NCI-H187 treated with DMSO at 0.1 percent for 48 hours (cell line): Measurements from ENCODE around the gene NDE1.
A peak's percentile ranks its signal among the peaks of the same experiment; 100 is the strongest.
"Not testable (repeated sequence)": the region's sequence is repeated elsewhere in the genome, so short reads cannot be mapped to it uniquely, and the experiment has no call there.

Experiments
- DNase-seq: peaks from one replicate; lab custom pipeline; 2025; lab: John Stamatoyannopoulos, UW

The NDE1 gene, protein sequence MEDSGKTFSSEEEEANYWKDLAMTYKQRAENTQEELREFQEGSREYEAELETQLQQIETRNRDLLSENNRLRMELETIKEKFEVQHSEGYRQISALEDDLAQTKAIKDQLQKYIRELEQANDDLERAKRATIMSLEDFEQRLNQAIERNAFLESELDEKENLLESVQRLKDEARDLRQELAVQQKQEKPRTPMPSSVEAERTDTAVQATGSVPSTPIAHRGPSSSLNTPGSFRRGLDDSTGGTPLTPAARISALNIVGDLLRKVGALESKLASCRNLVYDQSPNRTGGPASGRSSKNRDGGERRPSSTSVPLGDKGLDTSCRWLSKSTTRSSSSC

DNA sequence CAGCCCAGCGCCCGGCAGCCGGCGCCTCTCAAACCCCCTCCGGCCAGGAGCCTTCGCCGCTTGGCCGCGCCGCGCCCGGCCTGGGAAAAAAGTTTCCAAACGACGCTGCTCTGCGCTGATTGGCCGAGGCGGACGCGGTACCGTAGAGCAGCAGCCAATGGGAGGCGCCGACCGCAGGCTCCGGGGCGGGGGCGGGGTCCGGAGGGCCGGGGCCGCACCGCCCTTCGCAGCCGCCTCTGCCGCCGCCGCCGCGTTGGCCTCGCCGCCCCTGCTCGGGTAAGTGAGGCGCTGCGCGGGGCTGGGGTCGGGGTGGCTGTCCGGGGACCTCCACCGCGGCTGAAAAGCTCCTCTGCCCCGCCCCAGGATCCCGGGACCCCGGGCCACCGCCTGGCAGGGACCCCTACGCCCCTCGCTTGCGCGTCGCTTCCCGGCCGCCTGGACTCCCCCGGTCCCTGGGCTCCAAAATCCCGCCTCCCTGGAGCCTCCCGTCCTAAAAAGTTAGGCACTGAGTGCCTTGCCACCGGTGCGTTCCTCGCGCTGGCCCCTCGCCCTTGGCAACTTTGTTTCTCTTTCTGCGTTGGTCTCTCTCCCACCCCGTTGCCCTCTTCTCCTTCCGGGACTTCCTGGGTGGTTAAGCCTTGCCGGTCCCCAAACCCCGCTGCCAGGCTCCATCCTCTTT lies at the start of gene NDE1:
TSS of gene NDE1 (plus strand) at position 227 of the 679 bp plus-strand sequence. CDS start 14,534 bp downstream, outside the sequence.
- peak; percentile 6 for DNase-seq

DNA sequence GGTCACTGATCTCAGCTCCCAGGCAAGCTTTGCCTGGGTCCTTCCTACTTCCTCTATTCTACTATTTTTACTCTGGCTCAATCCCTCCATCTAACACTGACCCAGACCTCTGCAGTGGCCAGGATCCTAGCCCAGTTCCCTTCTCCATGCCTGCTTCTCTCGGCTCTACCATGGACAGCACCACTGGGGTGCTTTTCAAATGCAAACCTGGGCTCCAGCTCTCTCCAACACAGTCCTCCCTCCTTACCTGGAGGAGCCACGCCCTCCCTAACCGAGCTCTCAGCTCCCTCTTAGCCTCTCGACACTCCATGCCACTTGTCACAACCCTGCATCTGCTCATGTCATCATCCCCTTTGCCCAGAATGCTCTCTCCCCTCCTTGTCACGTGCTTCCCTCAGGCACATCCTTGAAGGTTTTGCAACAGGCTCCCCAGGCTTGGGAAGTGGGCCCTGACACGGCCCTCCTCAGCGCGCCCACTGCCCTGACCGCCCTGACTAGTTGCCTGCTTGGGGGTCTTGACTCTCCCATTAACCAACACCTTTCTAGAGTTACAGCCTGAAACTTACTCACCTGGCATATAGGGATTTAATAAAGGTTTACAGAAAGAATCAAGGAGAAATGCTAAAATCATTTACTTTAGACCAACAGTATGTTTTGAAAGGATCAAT lies 48.7 kb upstream of the NDE1 start:
- DNase-seq = no peak

DNA sequence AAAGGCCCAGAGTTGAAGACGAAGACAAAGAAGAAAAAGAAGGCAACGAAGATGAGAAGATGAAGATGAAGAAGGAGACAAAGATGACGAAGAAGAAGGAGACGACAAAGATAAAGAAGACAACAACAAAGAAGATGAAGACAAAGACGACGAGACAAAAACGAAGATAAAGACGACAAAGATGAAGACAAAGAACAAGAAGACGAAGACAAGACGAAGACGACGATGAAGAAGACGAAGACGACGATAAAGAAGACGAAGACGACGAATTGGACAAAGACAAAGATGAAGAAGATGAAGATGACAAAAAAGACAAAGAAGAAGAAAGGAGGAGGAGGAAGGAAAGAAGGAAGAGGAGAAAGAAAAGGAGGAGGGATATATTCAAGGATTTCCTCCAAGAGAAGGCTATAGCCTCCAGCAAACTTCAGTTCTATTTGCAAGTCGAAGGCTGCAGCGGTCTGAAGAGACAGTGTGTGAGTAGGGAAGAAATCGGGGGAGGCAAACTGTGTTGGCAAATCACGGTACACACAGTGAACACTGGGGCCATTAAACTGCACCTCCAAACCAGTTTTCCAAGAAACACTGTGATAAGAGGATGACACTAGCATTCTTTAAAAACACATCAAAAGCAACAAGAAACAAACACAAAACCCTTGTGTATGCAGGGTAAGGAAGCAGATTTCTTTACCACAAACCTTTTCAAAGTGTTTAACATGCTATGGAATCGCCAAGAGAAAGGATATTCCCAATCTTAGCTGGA lies 47.6 kb upstream of the NDE1 start:
- no peak for DNase-seq

DNA sequence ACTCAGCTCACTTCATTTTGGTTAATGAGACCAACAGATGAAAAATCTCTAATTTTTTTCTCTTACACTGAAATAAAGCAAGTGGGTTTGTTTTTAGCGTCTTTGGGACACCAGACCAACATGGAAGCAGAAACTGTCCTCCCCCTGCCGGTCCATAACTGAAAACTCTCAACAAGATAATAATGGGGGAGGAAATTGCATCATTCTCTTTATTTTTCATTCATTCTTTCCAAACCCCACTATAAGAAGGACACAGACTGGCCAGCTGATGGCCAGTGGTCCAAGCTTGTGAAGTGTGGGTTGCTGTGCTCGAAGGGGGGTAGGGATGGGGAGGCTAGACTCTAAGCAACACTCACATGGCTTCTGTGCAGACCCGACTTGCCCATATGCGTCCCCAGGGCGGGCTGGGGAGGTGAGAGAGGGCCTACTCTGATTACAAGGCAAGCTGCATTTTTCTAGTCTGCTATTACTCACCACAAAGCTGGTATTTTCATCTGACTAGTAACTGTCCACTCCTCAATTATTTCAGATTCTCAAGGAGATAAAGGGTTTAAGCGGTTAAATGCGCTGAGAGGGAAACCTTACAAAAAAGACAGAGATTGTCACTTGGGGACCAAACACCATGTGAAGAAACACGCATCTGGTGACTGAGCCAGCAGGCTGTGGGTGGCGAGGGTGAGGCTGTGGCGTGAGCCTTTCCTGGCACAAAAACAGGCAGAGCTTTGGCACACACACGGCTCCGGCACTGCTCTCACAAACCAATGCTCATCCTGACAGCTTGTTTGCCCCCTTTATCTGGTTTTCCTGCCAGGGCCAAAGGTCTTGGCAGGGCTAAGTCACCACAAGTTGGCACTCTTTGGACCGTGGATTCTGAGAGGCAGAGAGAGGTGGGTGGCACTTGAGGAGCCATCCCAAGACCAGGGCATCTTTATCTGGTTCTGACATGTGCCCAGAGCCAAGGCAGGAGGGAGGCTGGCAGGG lies 45.3 kb upstream of the NDE1 start:
- DNase-seq = no peak

DNA sequence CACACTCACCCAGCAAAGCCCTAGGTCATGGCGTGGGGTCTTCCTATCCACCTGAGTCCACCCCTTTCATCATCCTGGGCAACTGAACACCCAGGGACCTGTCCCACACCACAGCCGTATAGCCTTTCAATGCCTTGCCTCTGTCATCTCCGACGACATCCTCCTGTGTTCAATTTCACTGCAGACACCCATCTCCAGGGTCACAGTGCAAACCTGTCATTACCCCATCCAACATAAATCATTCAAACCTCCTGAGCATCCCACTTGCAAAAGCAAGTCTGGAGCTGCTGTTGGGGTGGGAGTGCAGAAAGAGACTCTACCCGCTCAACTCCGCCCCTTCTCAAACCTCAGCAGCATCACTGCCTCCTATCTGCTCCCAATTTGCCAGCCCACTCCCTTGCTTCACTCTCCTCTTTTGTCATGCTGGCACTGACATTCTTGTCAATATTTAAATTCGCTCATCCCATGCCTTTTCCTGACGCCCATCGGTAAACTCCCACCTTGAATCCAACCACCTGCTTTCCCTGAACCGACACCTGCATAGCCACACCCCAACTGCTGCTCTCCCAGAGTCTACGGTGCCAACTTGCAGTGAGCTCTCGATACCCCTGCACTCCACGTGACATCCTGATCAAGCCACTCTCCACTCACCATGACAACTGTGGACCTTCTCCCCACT lies 44.1 kb upstream of the NDE1 start:
- DNase-seq = no peak

DNA sequence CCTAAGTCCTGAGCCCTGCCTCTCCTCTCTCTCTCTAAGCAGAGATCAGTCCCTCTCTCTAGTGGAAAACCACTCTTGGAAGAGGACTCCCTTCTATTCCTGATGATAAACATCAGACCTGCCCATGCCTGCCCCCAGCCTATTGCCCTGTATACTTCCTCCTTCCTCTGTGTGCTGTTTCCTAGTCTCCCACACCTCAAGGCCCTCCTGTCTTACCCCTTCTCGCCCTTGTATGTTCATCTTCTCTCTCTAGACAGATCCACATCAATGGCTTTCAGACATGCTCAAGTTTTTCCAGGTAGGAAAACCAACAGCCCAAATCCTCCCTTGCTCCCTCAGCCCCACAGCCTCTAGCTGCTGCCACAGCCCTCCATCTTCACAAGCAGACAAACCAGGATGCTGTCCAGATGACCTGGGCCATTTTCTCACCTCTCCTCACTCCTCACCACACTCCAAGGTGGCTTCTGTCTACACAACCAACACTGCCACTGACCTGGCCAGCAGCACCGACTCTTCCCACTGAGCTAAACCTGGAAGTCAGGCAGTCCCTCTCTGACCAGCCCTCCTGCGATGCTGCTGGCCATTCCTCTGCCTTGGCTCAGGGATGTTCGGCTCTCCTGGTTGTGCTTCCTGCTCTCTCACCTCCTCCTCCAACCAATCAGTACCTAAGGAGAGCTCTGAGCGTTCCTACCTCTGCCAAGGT lies 43.4 kb upstream of the NDE1 start:
- DNase-seq = no peak

DNA sequence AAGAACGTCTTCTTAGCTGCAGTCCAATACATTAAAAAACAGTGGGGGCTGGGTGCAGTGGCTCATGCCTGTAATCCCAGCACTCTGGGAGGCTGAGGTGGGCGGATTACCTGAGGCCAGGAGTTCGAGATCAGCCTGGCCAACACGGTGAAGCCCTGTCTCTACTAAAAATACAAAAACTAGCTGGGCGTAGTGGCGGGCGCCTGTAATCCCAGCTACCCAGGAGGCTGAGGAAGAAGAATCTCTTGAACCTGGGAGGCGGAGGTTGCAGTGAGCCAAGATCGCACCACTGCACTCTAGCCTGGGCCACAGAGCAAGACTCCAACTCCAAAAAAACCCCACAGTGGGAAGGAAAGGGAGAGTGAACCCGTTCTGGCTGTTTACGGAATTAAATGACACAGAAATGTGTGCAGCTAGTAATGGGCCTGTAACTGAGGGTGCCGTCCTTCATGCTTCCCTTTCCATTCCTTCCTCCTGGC lies 42.8 kb upstream of the NDE1 start:
- DNase-seq = not testable (repeated sequence)

DNA sequence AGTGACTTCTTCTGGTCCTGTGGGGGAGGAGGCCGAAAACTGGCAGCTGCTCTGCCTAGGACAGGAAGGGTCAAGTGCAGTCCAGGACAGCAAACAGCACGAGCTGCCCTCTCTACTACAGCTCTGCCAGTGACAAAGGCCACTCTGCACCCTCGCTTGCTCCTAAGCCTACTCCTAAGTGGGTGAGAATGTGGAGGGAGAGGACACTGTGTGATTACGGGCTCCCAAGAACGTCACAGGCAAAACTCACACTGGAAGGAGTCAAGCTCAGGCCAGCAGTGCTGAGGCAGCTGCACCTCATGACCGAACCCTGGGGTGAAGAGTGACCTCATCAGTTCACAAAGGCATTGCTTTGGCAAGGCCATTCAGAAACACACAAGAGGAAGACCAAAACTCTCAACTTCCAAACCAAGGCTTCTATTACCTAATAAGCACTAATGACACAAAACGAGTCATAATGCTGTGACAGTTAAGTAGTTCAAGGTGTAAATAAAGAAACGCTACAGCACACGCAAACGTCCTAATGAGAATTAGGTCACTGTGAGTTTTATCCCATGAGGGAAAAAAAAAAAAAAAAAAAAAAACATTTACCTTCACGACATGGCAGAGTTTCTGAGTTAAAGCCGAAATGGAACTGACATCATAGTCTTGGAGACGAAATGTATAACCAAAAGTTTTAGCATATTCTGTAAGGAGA lies 42.2 kb upstream of the NDE1 start:
- DNase-seq = no peak

DNA sequence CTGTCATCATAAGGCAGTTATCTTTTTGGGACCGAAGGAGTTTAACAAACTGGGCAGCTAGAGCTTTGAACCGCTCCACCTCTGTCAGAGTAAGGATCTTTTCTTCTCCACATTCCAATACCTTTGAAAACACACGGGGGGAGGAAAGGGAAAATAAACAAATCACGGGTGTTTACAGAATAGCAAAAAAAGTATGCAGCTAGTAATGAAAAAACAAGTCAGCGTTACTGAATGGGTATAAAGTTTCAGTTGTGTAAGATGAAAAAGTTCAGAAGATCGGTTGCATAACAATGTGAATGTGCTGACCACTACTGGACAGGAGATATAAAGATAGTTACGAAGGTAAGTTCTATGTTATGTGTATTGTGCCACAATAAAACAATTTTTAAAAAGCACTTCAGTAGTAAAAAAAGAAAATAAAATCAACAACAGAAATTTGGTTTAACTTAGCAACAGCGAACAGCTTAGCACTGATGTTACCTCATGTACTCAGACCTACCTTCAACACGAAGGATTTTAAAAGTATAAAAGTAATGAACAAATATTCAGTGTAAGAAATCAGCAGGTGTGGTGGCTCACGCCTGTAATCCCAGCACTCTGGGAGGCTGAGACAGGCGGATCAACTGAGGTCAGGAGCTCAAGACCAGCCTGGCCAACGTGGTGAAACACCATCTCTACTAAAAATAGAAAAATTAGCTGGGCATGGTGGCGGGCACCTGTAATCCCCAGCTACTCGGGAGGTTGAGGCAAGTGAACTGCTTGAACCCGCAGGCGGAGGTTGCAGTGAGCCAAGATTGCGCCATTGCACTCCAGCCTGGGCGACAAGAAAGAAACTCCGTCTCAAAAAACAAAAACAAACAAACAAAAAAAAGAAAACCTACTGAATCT lies 41.4 kb upstream of the NDE1 start:
- no peak for DNase-seq

DNA sequence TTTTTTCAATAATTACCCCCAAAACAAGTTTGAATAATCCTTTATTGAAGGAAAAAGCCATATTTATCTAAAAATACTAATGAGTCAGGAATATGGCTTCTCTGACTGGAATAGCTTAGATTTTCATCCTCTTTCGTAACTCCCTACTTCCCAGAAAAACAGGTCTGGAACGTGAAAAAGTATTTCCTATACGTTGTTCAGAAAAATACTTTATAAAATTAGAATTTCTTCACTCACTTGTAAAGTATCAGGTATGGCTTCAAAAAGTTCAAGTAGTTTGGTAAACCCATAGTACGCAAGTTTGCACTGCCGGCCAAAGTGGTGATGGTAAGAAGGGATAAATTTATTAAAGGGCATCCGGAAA lies 40.8 kb upstream of the NDE1 start:
- no peak for DNase-seq

DNA sequence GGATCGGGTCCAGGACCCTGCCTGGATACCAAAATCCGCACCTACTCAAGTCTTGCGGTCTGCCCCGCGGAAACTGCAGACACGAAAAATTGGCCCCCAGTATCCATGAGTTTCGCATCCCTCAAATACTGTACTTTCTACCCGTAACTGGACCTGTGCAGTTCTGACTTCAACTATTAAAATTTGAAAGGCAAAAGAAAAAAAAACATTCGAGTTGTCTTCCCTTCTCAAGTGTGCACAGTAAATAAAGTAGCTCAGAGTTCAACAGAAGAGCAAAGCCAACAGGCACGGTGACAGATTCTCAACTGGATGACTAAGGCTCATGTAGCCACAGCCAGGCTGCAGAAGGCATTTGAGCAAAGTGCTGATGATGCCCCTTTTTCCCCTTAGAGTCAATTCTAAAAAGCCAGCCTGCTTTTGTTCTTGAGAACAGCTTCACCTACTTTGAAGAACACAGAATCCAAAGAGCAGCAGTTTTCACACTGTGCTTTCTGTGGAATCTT lies 39.6 kb upstream of the NDE1 start:
- DNase-seq = no peak

DNA sequence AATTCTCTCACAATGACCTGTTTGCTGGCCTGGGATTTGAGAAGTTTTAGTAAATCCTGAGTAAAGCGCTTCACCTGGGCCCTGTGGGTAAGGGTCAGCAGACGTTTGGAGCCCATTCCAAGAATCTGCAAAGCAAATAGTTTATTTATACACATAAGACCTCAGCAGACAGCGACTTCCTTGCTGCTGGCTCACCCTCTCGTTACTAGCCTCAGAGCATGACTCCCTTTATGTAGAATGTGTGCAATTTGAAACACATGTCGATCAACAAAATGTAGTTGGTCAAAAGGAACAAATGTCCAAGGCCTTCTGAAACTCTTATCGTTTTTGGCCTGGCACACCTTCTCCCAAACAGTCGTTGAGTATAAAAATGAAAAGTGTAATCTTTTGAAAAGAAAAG lies 38.4 kb upstream of the NDE1 start:
- no peak for DNase-seq

DNA sequence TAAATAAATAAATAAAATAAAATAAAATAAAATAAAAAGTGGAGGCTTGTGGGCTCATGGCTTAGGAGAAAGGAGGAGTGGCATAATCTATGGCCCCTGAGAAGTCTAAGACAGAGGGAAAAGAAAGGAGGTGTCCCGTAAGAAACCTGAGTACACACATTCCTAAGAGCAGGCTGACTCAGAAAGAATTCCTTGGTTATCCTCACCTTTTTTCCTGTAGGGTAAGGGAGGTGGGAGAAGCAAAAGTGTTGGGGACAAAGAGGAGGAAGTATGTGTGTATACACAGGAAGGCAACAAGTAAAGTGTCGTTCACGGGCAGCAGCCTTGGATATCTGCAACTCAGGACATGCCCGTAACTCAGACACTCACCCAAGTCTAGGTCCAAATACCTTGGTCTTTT lies 36.4 kb upstream of the NDE1 start:
- no peak for DNase-seq

DNA sequence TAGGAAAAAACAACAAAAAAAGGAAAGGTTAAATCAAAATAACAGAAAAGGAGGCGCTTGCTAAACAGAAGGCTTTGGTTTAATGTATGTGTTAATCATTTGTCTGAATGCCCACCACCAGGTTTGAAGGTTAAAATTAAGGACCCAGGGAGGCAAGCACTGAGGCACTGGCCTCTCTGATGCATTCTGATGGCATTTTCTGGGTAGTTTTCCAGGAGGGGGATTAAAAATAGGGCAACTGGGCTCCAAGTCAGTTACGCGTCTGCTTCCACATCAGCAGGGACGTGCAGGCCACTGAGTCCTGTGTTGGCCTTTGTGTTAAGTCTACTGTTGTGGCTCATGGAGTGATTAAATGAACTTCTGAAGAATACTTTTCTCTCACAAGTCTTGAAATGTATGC lies 34.0 kb upstream of the NDE1 start:
- DNase-seq = no peak

DNA sequence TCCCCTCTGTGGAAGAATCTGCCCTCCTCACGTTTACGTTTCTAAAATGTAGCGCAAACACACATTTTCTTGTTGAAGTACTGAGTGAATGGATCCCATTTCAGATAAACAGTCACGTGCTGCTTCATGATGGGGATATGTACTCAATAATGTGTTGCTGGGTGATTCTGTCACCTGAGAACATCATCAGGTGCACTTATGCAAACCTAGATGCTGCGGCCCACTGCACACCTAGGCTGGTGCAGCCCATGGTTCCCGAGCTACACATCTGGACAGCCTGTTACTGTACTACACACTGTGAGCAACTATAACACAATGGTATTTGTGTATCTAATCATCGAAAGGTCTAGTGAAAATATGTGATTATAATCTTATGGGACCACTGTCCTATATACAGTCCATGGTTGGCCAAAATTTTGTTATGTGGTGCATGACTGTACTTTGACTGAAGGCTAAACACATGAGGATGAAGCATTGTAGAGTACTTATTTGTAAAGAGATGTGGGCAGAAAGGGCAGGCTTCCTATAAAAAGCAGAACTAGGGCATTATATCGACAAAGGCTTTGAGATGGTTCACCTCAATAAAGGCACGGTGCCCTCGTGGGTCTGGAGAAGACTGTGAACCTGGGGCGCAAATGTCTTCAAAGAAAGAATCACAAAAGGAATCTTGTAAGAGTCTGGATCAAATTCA lies 33.4 kb upstream of the NDE1 start:
- DNase-seq = no peak

DNA sequence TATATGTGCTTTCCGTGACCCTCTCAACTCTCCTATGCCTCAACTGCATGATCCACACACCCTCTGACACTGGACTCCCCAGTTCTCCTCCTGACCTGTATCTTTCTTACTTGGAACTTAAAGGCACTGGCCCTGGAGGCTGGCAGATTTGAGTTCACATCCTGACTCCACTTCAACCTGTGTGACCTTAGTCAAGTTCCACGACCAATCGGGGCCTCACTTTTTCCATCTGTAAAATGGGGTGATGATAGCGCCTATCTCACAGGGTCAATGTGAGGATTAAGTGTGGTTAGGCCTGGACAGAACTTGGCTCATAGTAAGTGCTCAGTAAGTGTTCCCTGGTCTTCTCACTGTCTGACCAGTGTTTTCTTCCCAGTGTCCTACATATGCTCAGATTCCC lies 32.1 kb upstream of the NDE1 start:
- no peak for DNase-seq

DNA sequence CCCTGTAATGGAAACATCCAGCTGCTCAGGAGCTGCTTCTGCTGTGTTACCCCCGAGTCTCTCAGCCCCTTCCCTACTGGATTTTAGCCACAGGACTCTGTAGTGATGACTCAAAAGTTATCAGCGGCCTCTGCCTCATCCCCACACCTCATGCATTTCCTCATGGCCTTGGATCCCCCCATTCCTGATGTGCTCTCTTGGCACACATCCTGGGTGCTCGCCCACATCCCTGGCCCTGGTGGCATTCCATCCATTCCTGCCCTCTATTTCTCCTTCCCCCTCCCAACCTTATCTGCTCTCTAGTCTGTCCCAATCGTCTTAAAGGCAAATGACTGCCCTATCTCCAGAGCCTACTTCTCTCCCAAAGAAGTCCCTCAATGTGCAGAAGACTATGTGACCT lies 31.7 kb upstream of the NDE1 start:
- no peak for DNase-seq
